K562 (cell line): Measurements from ENCODE around the gene RHBDL3. TPM values are rescaled to one million over a fixed set of nuclear protein-coding genes. Genes with fewer than 3 reads are reported as not detected.

ENCODE experiments used
- ATAC-seq: fragments of 200-7000 bp; cut with Tn5 transposase; 3 replicates; pipeline ENCODE4 v1.9.1; 2020; ENCODE audit warnings: moderate library complexity
- BruUV-seq: library from RNA; stranded (reverse); fragments of 400-500 nt; replicated peaks from 2 replicates; lab custom pipeline; 2021; lab: Mats Ljungman, UMichigan
- CTCF ChIA-PET: fragments of 300-600 bp; formaldehyde crosslinking; extraction: SDS; loops from one replicate; lab custom pipeline; 2021; ENCODE audit warnings: low intra/inter-chr PET ratio; lab: Yijun Ruan, JAX
- POLR2A ChIA-PET: fragments of 300-600, 350-650 bp; sonication (Branson Sonifier 250); formaldehyde crosslinking; extraction: SDS; loops from one replicate; lab custom pipeline; 2021; ENCODE audit warnings: antibody characterized with exemption, inconsistent platforms; lab: Yijun Ruan, JAX
- DNase-seq, 4 experiments: peaks; one replicate each; pipeline versions ENCODE4 v3.0.0 to v3.0.0-alpha.2; 2011 to 2018; ENCODE audit warnings: low spot score in 3 of 4, mixed read lengths in 3 of 4; ENCODE audit errors: extremely low read depth in 1 of 4
- FAIRE-seq: peaks from 2 replicates; lab custom pipeline; 2011; peaks lifted over from hg19 to GRCh38; lab: Jason Lieb, UNC
- H2AFZ ChIP-seq: 2 replicates; pipeline ENCODE4 v1.6.0; 2011; ENCODE audit warnings: low read depth, low read length, control low read depth, inconsistent platforms
- H3K27ac ChIP-seq: fragments of 200-600 bp; 3 replicates; pipeline ENCODE4 v1.8.0; 2011; ENCODE audit warnings: low read depth, mild to moderate bottlenecking, control low read depth, inconsistent platforms, low read length, moderate library complexity, mixed read lengths; ENCODE audit errors: extremely low read depth
- H3K27me3 ChIP-seq, 2 experiments: fragments of 300-600 bp in 1 of 2; 2 replicates in 1 of 2; 3 replicates in 1 of 2; pipeline versions ENCODE4 v1.6.0 to v1.8.0; 2011; ENCODE audit warnings: inconsistent platforms in 2 of 2, low read length in 2 of 2, mild to moderate bottlenecking in 1 of 2, mixed read lengths in 1 of 2, moderate library complexity in 1 of 2; ENCODE audit not compliant: control insufficient read depth in 2 of 2, insufficient read depth in 2 of 2
- H3K36me3 ChIP-seq: fragments of 300-600 bp; 3 replicates; pipeline ENCODE4 v1.8.0; 2011; ENCODE audit warnings: mild to moderate bottlenecking, low read length, inconsistent platforms; ENCODE audit not compliant: control insufficient read depth, insufficient read depth
- H3K4me1 ChIP-seq, 2 experiments: fragments of 200-600 bp in 1 of 2; replicated peaks in 1 of 2; 2 replicates in 1 of 2; 3 replicates in 1 of 2; pipeline versions ENCODE4 v1.5.1 to v1.8.0; 2011; ENCODE audit warnings: inconsistent platforms in 2 of 2, low read length in 2 of 2, mild to moderate bottlenecking in 1 of 2, mixed read lengths in 1 of 2, moderate library complexity in 1 of 2; ENCODE audit not compliant: control insufficient read depth in 2 of 2, insufficient read depth in 2 of 2
- H3K4me2 ChIP-seq: 2 replicates; pipeline ENCODE4 v1.6.1; 2011; ENCODE audit warnings: low read length, control low read depth, inconsistent platforms, mixed read lengths; ENCODE audit not compliant: insufficient read depth
- H3K4me3 ChIP-seq: fragments of 200-600 bp; sonication (generic), shearing (Covaris generic); 2 replicates; pipeline ENCODE4 v1.5.1; 2016; ENCODE audit warnings: control low read depth, inconsistent platforms
- H3K79me2 ChIP-seq: fragments of 200-600 bp; 3 replicates; pipeline ENCODE4 v1.8.0; 2011; ENCODE audit warnings: low read length, inconsistent platforms; ENCODE audit not compliant: control insufficient read depth, insufficient read depth
- H3K9ac ChIP-seq, 2 experiments: 2 replicates each; pipeline versions ENCODE4 v1.6.0 to v1.6.1; 2011; ENCODE audit warnings: low read depth in 2 of 2, low read length in 2 of 2, control low read depth in 1 of 2, inconsistent platforms in 1 of 2, mild to moderate bottlenecking in 1 of 2, mixed read lengths in 1 of 2; ENCODE audit not compliant: insufficient read depth in 1 of 2
- H3K9me1 ChIP-seq: one replicate; pipeline ENCODE4 v1.6.0; 2011; ENCODE audit warnings: inconsistent platforms, mild to moderate bottlenecking, low read length, moderate library complexity; ENCODE audit not compliant: control insufficient read depth, insufficient read depth
- H3K9me3 ChIP-seq: replicated peaks from 2 replicates; pipeline ENCODE4 v1.5.1; 2011; ENCODE audit warnings: low read depth, low read length, inconsistent platforms; ENCODE audit not compliant: control insufficient read depth, insufficient read depth
- H4K20me1 ChIP-seq: replicated peaks from 2 replicates; pipeline ENCODE4 v1.6.1; 2011; ENCODE audit warnings: low read length, inconsistent platforms, mixed read lengths; ENCODE audit not compliant: control insufficient read depth, insufficient read depth
- ARNT ChIP-seq, 2 experiments: fragments of 450-650 bp; IDR thresholded peaks; 2 replicates each; pipeline ENCODE4 v1.6.1; 2016; ENCODE audit warnings: mild to moderate bottlenecking in 1 of 2
- HNRNPUL1 ChIP-seq: fragments of 200-400 bp; formaldehyde crosslinking; IDR thresholded peaks from 2 replicates; pipeline ENCODE4 v1.6.1; 2017; ENCODE audit warnings: low read length
- KLF10 ChIP-seq: fragments of 250-450 bp; sonication (Bioruptor Pico); IDR thresholded peaks from 2 replicates; pipeline ENCODE4 v1.6.1; 2021; ENCODE audit warnings: matching md5 sums
- OTX1 ChIP-seq: fragments of 450-650 bp; formaldehyde crosslinking; IDR thresholded peaks from 2 replicates; pipeline ENCODE4 v1.4.0; 2022; ENCODE audit warnings: mild to moderate bottlenecking
- SPI1 ChIP-seq: IDR thresholded peaks from 2 replicates; pipeline ENCODE4 v1.6.1; 2011; ENCODE audit warnings: low read depth, low read length, control low read depth, borderline replicate concordance
- ZBTB1 ChIP-seq: sonication (generic); formaldehyde crosslinking; IDR thresholded peaks from 2 replicates; pipeline ENCODE4 v1.8.1; 2023; ENCODE audit warnings: missing genetic modification reagents, low read depth, mild to moderate bottlenecking, borderline replicate concordance
- ZNF644 ChIP-seq: fragments of 200-800 bp; sonication (Bioruptor generic); IDR thresholded peaks from 2 replicates; pipeline ENCODE4 v1.6.1; 2016; ENCODE audit warnings: low read depth, missing genetic modification characterization, missing compliant biosample characterization
- WGBS: fragments of 100-300 bp; shearing (Covaris generic); methylation state at CpG from one replicate; pipeline ENCODE4 v1.1.6; 2016; ENCODE audit warnings: low coverage, mixed read lengths; ENCODE audit not compliant: insufficient coverage; ENCODE audit errors: missing lambda C conversion rate; 5-methylcytosine and 5-hydroxymethylcytosine counted together
- in situ Hi-C: fragments of 300-500 bp; cut with MboI; formaldehyde crosslinking; loops from 4 replicates; pipeline ENCODE4 v1.15.0; 2018; ENCODE audit warnings: inconsistent platforms, mixed read lengths
- intact Hi-C: fragments of 100-400 bp; cut with micrococcal nuclease; formaldehyde crosslinking; loops from 2 replicates; pipeline ENCODE4 v1.14.2; 2022
- polyA plus RNA-seq, 8 experiments: library from polyadenylated mRNA; depleted of rRNA in 4 of 8; stranded (reverse) in 5 of 8; unstranded in 3 of 8; fragments of >200 nt; fragmentation: Nextera tagmentation in 2 of 8; fragmentation: Illumina TruSeq in 1 of 8; extraction: Ambion mirVana in 2 of 8; extraction: Trizol in 1 of 8; gene quantifications; 2 replicates each; pipeline versions ENCODE4 v1.2.1 to v1.2.3, GENCODE V29; 2011 to 2014; ENCODE audit warnings: inconsistent platforms in 1 of 8, missing spikeins in 1 of 8
- total RNA-seq, 7 experiments: library from RNA; depleted of rRNA in 6 of 7; stranded (reverse); fragments of >200 nt in 6 of 7; fragmentation: Illumina TruSeq in 2 of 7; extraction: Trizol in 2 of 7; gene quantifications; 2 replicates each; pipeline versions ENCODE4 v1.2.1 to v1.2.3, GENCODE V29; 2011 to 2021; ENCODE audit warnings: low replicate concordance in 1 of 7
- TF ChIP-seq, protein P1 (sequence below), 3 experiments: IDR thresholded peaks in 2 of 3; conservative IDR thresholded peaks in 1 of 3; 2 replicates each; pipeline ENCODE4 v1.5.1; 2011 to 2012; ENCODE audit warnings: low read length in 3 of 3, mild to moderate bottlenecking in 3 of 3, control low read depth in 2 of 3, improper control_type of control experiment in 1 of 3, inconsistent platforms in 1 of 3, low read depth in 1 of 3, mixed read lengths in 1 of 3, moderate library complexity in 1 of 3; ENCODE audit not compliant: insufficient read depth in 2 of 3
- TF ChIP-seq, protein P2 (sequence below): fragments of 200-800 bp; sonication (Bioruptor generic); IDR thresholded peaks from 2 replicates; pipeline ENCODE4 v1.6.1; 2017; ENCODE audit warnings: missing genetic modification characterization, missing compliant biosample characterization

RHBDL3 gene
- total and polyA plus RNA-seq, 9 of the 15 experiments (the other 6 are each of a cell fraction or from before 2014, with no cell fraction given), result 0.06 to 0.31 (median 0.09) TPM; not detected in 4

GRCh38 chr17:32335687-32336086 is 70.1 kb downstream of the RHBDL3 start:
- peaks cover 13% of the 10 kb centered on the region; the same call in 2 of the 3 replicates for H3K36me3 ChIP-seq
- 48% methylated on average over 4 of the region's 4 CpGs for WGBS
- no peaks in the 10 kb centered on the region for H3K9me3 ChIP-seq
- DNase-seq (no peak), ATAC-seq (no peak), FAIRE-seq (no peak)
- H3K79me2 ChIP-seq, result no peaks in the 10 kb centered on the region
- no peak overlapping the region for H2AFZ ChIP-seq
- H3K4me1 ChIP-seq, result peaks cover 0 to 5% of the 10 kb centered on the region in 2 experiments; a peak in 1 of 5 replicates
- H3K9ac ChIP-seq, result no peak overlapping the region
- no peaks in the 10 kb centered on the region for H3K27me3 ChIP-seq
- H3K9me1 ChIP-seq, result no peaks in the 10 kb centered on the region
- ChIA-PET CTCF (interaction anchor here (0.9 kb wide), 1 partner anchor 13 kb away, joined by 3 read pairs; no protein-coding TSS in a partner anchor), POLR2A (interaction anchor here (1.1 to 1.4 kb wide), 2 partner anchors 8 to 19 kb away, joined by 3 read pairs; no protein-coding TSS in a partner anchor)
- no peaks in the 10 kb centered on the region for H4K20me1 ChIP-seq
- intact Hi-C loops, result no loop called here
- in situ Hi-C loops, result no loop called here
- no peak overlapping the region for H3K4me2 ChIP-seq
- no TSS peak for BruUV-seq
- TF ChIP-seq KLF10 (CRISPR knock-in tag), result no peak
- H3K4me3 ChIP-seq, result no peak overlapping the region
- no peak overlapping the region for H3K27ac ChIP-seq

DNA sequence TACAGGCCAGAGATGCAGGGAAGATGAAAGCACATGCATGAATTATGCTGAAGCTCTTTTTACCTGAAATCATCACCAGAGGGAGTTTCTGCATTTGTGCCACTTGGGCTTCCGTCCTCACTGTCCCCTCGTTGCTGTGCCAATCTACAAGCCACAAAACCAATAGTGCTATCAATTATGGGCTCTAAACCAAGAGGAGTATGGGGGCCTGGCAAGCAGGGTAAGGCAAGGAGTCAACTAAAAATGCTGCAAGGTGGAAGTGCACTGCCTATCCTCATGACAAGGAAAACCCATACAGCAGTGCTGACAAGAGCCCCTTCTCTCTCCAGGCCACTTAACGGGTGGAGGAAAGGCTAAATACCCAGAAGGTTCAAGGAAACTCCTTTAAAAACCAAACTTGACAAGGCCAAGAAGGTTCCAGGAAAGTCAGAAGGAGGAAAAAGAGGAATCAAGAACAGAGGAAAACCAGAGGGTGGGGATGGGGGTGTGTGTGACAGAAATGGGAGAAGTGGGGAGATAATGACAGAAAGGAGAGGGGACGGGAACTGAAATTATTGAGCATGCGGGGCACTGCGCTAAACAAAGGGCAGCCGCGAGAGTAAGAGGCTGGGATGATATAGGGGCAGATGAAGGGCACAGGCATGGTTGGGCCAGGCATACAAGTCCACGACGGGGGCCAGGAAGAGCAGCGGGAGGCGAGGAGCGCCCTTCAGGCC is 75.7 kb downstream of the RHBDL3 start:
- in situ Hi-C loops (no loop called here), intact Hi-C loops (no loop called here)
- H3K9me3 ChIP-seq, result no peaks in the 10 kb centered on the region
- no peaks in the 10 kb centered on the region for H3K27me3 ChIP-seq
- H3K4me1 ChIP-seq, result peaks cover 21 to 29% of the 10 kb centered on the region in 2 experiments
- H3K4me2 ChIP-seq, result peak overlapping the region; percentile 97
- peak overlapping the region; percentile 74 to 92 for H3K9ac ChIP-seq
- TSS peak; percentile 59 for BruUV-seq
- no peaks in the 10 kb centered on the region for H4K20me1 ChIP-seq
- H3K36me3 ChIP-seq, result peaks cover 5% of the 10 kb centered on the region; the same call in 1 of the 3 replicates
- peaks cover 14% of the 10 kb centered on the region; the same call in 2 of the 3 replicates for H3K79me2 ChIP-seq
- peak overlapping the region; percentile 83 for H3K27ac ChIP-seq
- peak overlapping the region; percentile 55 for H3K4me3 ChIP-seq
- H2AFZ ChIP-seq, result peak overlapping the region; percentile 91
- ATAC-seq (0 out of 3 replicates have a peak, but pooled peaks have one; percentile 8), FAIRE-seq (no peak), DNase-seq (peak in 3 of 4 experiments; percentile 26 to 51 (median 30))
- ChIA-PET POLR2A (interaction anchor here (0.6 to 1.8 kb wide), 2 partner anchors 9 to 33 kb away, joined by 4 to 10 read pairs; no protein-coding TSS in a partner anchor), CTCF (no interaction called here)
- 4% methylated on average over 13 of the region's 13 CpGs for WGBS
- no peaks in the 10 kb centered on the region for H3K9me1 ChIP-seq
- TF ChIP-seq HNRNPUL1 (no peak), ARNT (IDR thresholded peaks at IDR 0.05) (0 out of 4 replicates have a peak, but pooled peaks of 1 of the 2 experiments have one; percentile 16), ZNF644 (tag) (0 out of 2 replicates have a peak, but pooled peaks have one; percentile 9), OTX1 (peak; percentile 61; the same call in 1 of the 2 replicates), SPI1 (no peak), ZBTB1 (no peak)
- TF ChIP-seq, protein P1, sequence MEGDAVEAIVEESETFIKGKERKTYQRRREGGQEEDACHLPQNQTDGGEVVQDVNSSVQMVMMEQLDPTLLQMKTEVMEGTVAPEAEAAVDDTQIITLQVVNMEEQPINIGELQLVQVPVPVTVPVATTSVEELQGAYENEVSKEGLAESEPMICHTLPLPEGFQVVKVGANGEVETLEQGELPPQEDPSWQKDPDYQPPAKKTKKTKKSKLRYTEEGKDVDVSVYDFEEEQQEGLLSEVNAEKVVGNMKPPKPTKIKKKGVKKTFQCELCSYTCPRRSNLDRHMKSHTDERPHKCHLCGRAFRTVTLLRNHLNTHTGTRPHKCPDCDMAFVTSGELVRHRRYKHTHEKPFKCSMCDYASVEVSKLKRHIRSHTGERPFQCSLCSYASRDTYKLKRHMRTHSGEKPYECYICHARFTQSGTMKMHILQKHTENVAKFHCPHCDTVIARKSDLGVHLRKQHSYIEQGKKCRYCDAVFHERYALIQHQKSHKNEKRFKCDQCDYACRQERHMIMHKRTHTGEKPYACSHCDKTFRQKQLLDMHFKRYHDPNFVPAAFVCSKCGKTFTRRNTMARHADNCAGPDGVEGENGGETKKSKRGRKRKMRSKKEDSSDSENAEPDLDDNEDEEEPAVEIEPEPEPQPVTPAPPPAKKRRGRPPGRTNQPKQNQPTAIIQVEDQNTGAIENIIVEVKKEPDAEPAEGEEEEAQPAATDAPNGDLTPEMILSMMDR (IDR thresholded peaks at IDR 0.05 in 2 of 3, conservative IDR thresholded peaks at IDR 0.05 in 1 of 3; ENCODE audit: insufficient read depth in 2 of 3, low read depth in 1 of 3, low read length in 3 of 3), result peak; percentile 12 to 33 (median 22); a peak in 2 of 6 replicates
- TF ChIP-seq, protein P2, sequence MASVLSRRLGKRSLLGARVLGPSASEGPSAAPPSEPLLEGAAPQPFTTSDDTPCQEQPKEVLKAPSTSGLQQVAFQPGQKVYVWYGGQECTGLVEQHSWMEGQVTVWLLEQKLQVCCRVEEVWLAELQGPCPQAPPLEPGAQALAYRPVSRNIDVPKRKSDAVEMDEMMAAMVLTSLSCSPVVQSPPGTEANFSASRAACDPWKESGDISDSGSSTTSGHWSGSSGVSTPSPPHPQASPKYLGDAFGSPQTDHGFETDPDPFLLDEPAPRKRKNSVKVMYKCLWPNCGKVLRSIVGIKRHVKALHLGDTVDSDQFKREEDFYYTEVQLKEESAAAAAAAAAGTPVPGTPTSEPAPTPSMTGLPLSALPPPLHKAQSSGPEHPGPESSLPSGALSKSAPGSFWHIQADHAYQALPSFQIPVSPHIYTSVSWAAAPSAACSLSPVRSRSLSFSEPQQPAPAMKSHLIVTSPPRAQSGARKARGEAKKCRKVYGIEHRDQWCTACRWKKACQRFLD (CRISPR knock-in tag), result 0 out of 2 replicates have a peak, but pooled peaks have one; percentile 45
